CD4-positive, alpha-beta T cell (primary cell): ENCODE results near the gene ERAL1. TPM values are rescaled to one million over a fixed set of nuclear protein-coding genes. Genes with fewer than 3 reads are reported as not detected.

Experiments
- ATAC-seq: fragments of 200-7000 bp; cut with Tn5 transposase; one replicate; pipeline ENCODE4 v1.10.0; 2022; ENCODE audit warnings: mild to moderate bottlenecking; ENCODE audit not compliant: poor library complexity
- CTCF ChIA-PET: fragments of 350-600 bp; sonication (Branson Sonifier 250); formaldehyde crosslinking; loops from one replicate; lab custom pipeline; 2021; ENCODE audit warnings: antibody characterized with exemption, inconsistent platforms; lab: Charles Lee
- POLR2A ChIA-PET: fragments of 350-600 bp; sonication (Branson Sonifier 250); formaldehyde crosslinking; loops from one replicate; lab custom pipeline; 2021; ENCODE audit warnings: antibody characterized with exemption, inconsistent platforms; lab: Charles Lee
- DNase-seq, 14 experiments: peaks; one replicate each; pipeline ENCODE4 v3.0.0-alpha.2; 2013 to 2020; ENCODE audit warnings: mixed read lengths in 2 of 14
- H3K27ac ChIP-seq, 2 donors: one replicate each; pipeline versions ENCODE4 v1.5.1 to v1.7.0; 2013; ENCODE audit warnings: low read length in 2 of 2, low read depth in 1 of 2, mild to moderate bottlenecking in 1 of 2
- H3K27me3 ChIP-seq, 2 experiments: 1 replicate in 1 of 2; 2 replicates in 1 of 2; pipeline versions ENCODE4 v1.6.1 to v1.7.0; 2013; ENCODE audit warnings: low read length in 2 of 2, control low read depth in 1 of 2, mild to moderate bottlenecking in 1 of 2, moderate library complexity in 1 of 2; ENCODE audit not compliant: insufficient read depth in 2 of 2, control insufficient read depth in 1 of 2
- H3K36me3 ChIP-seq: one replicate; pipeline ENCODE4 v1.6.1; 2013; ENCODE audit warnings: low read length, control low read depth; ENCODE audit not compliant: insufficient read depth
- H3K4me1 ChIP-seq: one replicate; pipeline ENCODE4 v1.6.1; 2013; ENCODE audit warnings: low read length, control low read depth; ENCODE audit not compliant: insufficient read depth
- H3K4me3 ChIP-seq: one replicate; pipeline ENCODE4 v1.5.1; 2013; ENCODE audit warnings: mild to moderate bottlenecking, low read length, moderate library complexity
- H3K9me3 ChIP-seq, 2 experiments: 1 replicate in 1 of 2; 2 replicates in 1 of 2; pipeline versions ENCODE4 v1.6.1 to v1.7.0; 2013; ENCODE audit warnings: low read length in 2 of 2, mild to moderate bottlenecking in 2 of 2, control low read depth in 1 of 2, moderate library complexity in 1 of 2; ENCODE audit not compliant: control insufficient read depth in 1 of 2, insufficient read depth in 1 of 2
- H3K27ac Mint-ChIP-seq: one replicate; pipeline ENCODE4 v1.8.0; 2020; ENCODE audit warnings: mixed read lengths
- H3K27me3 Mint-ChIP-seq: one replicate; pipeline ENCODE4 v1.8.0; 2021; ENCODE audit warnings: mixed read lengths
- H3K36me3 Mint-ChIP-seq: one replicate; pipeline ENCODE4 v1.8.0; 2021; ENCODE audit warnings: low read depth, mixed read lengths
- H3K4me1 Mint-ChIP-seq: one replicate; pipeline ENCODE4 v1.8.0; 2021; ENCODE audit warnings: low read depth, mixed read lengths
- H3K4me3 Mint-ChIP-seq: one replicate; pipeline ENCODE4 v1.8.0; 2020; ENCODE audit warnings: mild to moderate bottlenecking, mixed read lengths
- H3K9me3 Mint-ChIP-seq: one replicate; pipeline ENCODE4 v1.8.0; 2020; ENCODE audit warnings: mixed read lengths
- CTCF ChIP-seq: fragments of 200-600 bp; IDR thresholded peaks from one replicate; pipeline ENCODE4 v1.8.0; 2022; ENCODE audit warnings: antibody characterized with exemption, mild to moderate bottlenecking
- intact Hi-C, 2 experiments: fragments of 100-400 bp; cut with DNase I in 1 of 2; cut with micrococcal nuclease in 1 of 2; formaldehyde crosslinking; loops; one replicate each; pipeline versions ENCODE4 v1.15.1 to v1.9.0; 2023 to 2025; cut with DNase I, micrococcal nuclease
- total RNA-seq, 174 experiments: library from RNA in 2 of 174; stranded (reverse) in 2 of 174; gene quantifications; one replicate each; pipeline ENCODE4 v1.2.3 and lab custom pipeline; 2021 to 2026

ERAL1 gene
- total RNA-seq, 2 experiments from 2014 or later = 15.6 to 16.8 TPM

DNA sequence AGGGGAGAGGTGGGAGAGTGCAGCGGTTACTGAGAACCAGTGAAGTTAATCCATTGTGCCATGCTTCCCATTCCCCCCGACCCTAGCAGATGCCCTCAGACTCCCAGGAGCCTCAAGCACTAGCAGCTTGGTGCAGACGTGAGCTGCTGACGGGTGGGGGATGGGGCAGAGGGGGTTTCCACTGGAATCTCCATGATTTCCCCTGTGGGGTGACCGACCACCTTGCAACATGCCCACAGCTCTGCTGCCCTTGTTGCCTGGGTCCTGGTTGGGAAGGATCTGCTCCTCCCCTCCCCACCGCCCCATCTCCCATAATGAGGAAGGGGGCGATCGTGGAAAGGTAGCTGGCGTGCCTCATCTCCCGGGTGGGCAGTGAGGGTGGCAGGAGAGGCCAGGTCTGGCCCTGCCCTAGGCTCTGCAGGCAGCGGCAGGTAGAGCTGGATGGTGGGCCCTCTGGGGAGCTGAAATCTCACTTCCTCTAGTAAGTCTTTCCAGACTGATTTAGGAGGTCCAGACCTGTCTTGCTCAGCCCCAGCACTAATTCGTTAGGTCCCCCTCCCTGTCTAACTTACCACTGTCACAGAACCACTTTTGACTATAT is 33.2 kb downstream of the ERAL1 start:
- H3K9me3 ChIP-seq = no peaks in the 10 kb centered on the region
- no peak for TF ChIP-seq CTCF
- peaks cover 49% of the 10 kb centered on the region for H3K4me1 ChIP-seq
- Mint-ChIP-seq H3K4me1 (peaks cover 20% of the 10 kb centered on the region), H3K9me3 (no peaks in the 10 kb centered on the region), H3K27ac (no peak overlapping the region), H3K36me3 (peaks cover 73% of the 10 kb centered on the region), H3K4me3 (no peak overlapping the region), H3K27me3 (no peaks in the 10 kb centered on the region)
- H3K27me3 ChIP-seq = no peaks in the 10 kb centered on the region
- CTCF ChIA-PET = no interaction called here
- ATAC-seq (no peak), DNase-seq (no peak)
- peaks cover 70% of the 10 kb centered on the region for H3K36me3 ChIP-seq
- intact Hi-C loops = no loop called here
- no peak overlapping the region for H3K27ac ChIP-seq
- H3K4me3 ChIP-seq = no peak overlapping the region
- POLR2A ChIA-PET = no interaction called here

DNA sequence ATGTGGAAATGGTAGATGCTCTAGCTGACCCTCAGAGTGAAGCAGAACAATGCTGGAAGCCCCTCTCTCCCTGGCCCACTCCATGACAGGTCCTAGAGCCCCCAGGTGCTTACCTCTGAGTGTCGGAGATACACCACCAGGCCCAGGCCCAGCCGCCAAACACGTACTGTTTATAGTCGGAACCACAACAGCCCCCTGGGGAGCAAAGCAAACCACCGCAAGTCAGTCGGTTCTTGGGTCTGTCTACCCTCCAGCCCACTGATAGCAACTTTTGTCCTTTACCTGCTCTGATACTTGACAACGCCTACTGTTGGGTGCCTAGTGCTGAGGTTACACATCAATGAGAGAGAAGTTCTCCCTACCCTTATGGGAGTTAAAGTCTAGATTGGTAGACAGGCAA is 34.0 kb downstream of the ERAL1 start:
- ATAC-seq (no peak), DNase-seq (no peak)
- ChIA-PET POLR2A (no interaction called here), CTCF (no interaction called here)
- intact Hi-C loops = no loop called here
- Histone ChIP-seq H3K4me1 (peaks cover 58% of the 10 kb centered on the region), H3K36me3 (peaks cover 62% of the 10 kb centered on the region), H3K27me3 (no peaks in the 10 kb centered on the region), H3K9me3 (no peaks in the 10 kb centered on the region), H3K27ac (no peak overlapping the region), H3K4me3 (no peak overlapping the region)
- peaks cover 74% of the 10 kb centered on the region for H3K36me3 Mint-ChIP-seq
- H3K4me3 Mint-ChIP-seq = no peak overlapping the region
- H3K27me3 Mint-ChIP-seq = no peaks in the 10 kb centered on the region
- no peaks in the 10 kb centered on the region for H3K9me3 Mint-ChIP-seq
- H3K4me1 Mint-ChIP-seq = peaks cover 28% of the 10 kb centered on the region
- TF ChIP-seq CTCF = no peak
- peak overlapping the region; percentile 71 for H3K27ac Mint-ChIP-seq

DNA sequence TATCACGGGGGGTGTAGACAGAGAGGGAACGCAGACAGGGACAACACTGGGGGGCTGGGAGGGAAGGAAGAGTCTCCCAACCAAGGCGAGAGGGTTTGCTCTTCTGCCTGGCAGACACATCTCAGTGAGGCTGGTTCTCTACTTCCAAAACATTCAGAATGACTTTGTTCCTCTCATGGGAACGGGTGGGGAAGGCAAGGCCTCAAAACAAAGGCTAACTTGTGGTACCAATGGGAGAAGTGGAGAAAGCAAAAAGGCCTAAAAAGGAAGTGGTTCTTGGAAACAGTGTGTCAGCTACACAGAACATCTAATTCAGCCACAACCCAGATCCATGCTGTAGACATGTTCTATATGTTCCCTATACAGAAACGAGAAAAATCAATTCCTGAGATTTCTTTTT is 35.2 kb downstream of the ERAL1 start:
- H3K36me3 ChIP-seq = peaks cover 50% of the 10 kb centered on the region
- ChIA-PET POLR2A (no interaction called here), CTCF (no interaction called here)
- no peaks in the 10 kb centered on the region for H3K9me3 ChIP-seq
- H3K27ac Mint-ChIP-seq = peak overlapping the region; percentile 44
- no peak overlapping the region for H3K4me3 ChIP-seq
- peaks cover 31% of the 10 kb centered on the region for H3K4me1 Mint-ChIP-seq
- DNase-seq = no peak
- no peak for TF ChIP-seq CTCF
- peaks cover 70% of the 10 kb centered on the region for H3K4me1 ChIP-seq
- no peak overlapping the region for H3K27ac ChIP-seq
- H3K27me3 ChIP-seq = no peaks in the 10 kb centered on the region
- H3K4me3 Mint-ChIP-seq = no peak overlapping the region
- peaks cover 64% of the 10 kb centered on the region for H3K36me3 Mint-ChIP-seq
- H3K9me3 Mint-ChIP-seq = no peaks in the 10 kb centered on the region
- intact Hi-C loops = no loop called here
- no peak for ATAC-seq
- no peaks in the 10 kb centered on the region for H3K27me3 Mint-ChIP-seq
